Left kidney (tissue), 2 donors: Measurements from ENCODE around the gene PNKD. TPM values are rescaled to one million over a fixed set of nuclear protein-coding genes. Genes with fewer than 3 reads are reported as not detected.
A peak's percentile ranks its signal among the peaks of the same experiment; 100 is the strongest.
"Not testable (repeated sequence)": the region's sequence is repeated elsewhere in the genome, so short reads cannot be mapped to it uniquely, and the experiment has no call there.

ENCODE experiments used
- DNase-seq: peaks from one replicate; pipeline ENCODE4 v3.0.0-alpha.2; 2013
- polyA plus RNA-seq: library from polyadenylated mRNA; unstranded; fragments of 120-200 nt; gene quantifications from one replicate; pipeline ENCODE4 v1.2.1, GENCODE V29; 2013; ENCODE audit not compliant: insufficient read length

Gene PNKD
- polyA plus RNA-seq, 1 donor = 86.6 TPM

GRCh38 chr2:218290316-218291261 is 20.3 kb downstream of the PNKD start:
- no peak for DNase-seq

- DNase-seq = no peak
These were observed 21.2 kb downstream of the PNKD start for GRCh38 chr2:218291318-218292047.

GRCh38 chr2:218292048-218293014 is 22.0 kb downstream of the PNKD start, which contains the start of gene TMBIM1:
Gene TMBIM1, minus strand, starts transcription at chr2:218292503. Its CDS starts 10,362 bp downstream, at chr2:218282141.
- DNase-seq = peak; percentile 74

- no peak for DNase-seq
These were observed 23.6 kb downstream of the PNKD start for GRCh38 chr2:218293715-218294429.

- no peak for DNase-seq
These were observed 24.2 kb downstream of the PNKD start for GRCh38 chr2:218294430-218295022.

GRCh38 chr2:218295029-218295428 is 24.7 kb downstream of the PNKD start:
- DNase-seq = no peak

- no peak for DNase-seq
These were observed 25.9 kb downstream of the PNKD start for GRCh38 chr2:218296200-218296599.

- DNase-seq = no peak
These were observed 26.5 kb downstream of the PNKD start for GRCh38 chr2:218296847-218297246.

GRCh38 chr2:218298314-218298875 is 28.1 kb downstream of the PNKD start:
- no peak for DNase-seq

- no peak for DNase-seq
These were observed 29.8 kb downstream of the PNKD start for GRCh38 chr2:218300141-218300540.

GRCh38 chr2:218301176-218301819 is 31.0 kb downstream of the PNKD start:
- DNase-seq = peak; percentile 93

GRCh38 chr2:218305383-218305782 is 35.1 kb downstream of the PNKD start:
- no peak for DNase-seq

GRCh38 chr2:218306184-218306920 is 36.0 kb downstream of the PNKD start:
- no peak for DNase-seq

GRCh38 chr2:218307415-218308090 is 37.2 kb downstream of the PNKD start:
- DNase-seq = no peak

- DNase-seq = no peak
These were observed 40.7 kb downstream of the PNKD start for GRCh38 chr2:218310853-218311540.

GRCh38 chr2:218311541-218312266 is 41.4 kb downstream of the PNKD start:
- DNase-seq = not testable (repeated sequence)

GRCh38 chr2:218312267-218312756 is 42.0 kb downstream of the PNKD start:
- no peak for DNase-seq
